ENCODE measurements around the gene BMPR1B. TPM values are rescaled to one million over a fixed set of nuclear protein-coding genes. Genes with fewer than 3 reads are reported as not detected.
"Not testable (repeated sequence)": the region's sequence is repeated elsewhere in the genome, so short reads cannot be mapped to it uniquely, and the experiment has no call there.

The BMPR1B gene
- total RNA-seq, 2 experiments from 2014 or later: not detected

DNA sequence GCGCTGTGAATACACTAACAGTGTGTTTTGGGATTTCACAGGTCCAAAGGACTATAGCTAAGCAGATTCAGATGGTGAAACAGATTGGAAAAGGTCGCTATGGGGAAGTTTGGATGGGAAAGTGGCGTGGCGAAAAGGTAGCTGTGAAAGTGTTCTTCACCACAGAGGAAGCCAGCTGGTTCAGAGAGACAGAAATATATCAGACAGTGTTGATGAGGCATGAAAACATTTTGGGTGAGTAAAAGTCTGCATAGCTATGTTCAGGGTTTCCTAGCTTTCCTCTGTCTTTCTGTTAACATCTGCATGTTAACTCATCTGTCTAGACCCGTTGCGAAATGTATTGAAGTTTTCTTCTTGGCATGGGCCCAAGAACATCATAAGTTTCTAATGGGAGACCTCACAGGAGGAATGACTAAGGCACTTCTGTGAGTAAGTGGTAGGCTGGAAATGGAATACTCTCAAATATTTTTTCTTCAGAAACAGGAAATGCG is 372.1 kb downstream of the BMPR1B start:
- Mint-ChIP-seq H3K4me3 (no peak overlapping the region), H3K36me3 (no peaks in the 10 kb centered on the region), H3K27me3 (no peaks in the 10 kb centered on the region), H3K4me1 (peaks cover 7% of the 10 kb centered on the region), H3K27ac (no peak overlapping the region), H3K9me3 (no peaks in the 10 kb centered on the region)
- no peak for DNase-seq

DNA sequence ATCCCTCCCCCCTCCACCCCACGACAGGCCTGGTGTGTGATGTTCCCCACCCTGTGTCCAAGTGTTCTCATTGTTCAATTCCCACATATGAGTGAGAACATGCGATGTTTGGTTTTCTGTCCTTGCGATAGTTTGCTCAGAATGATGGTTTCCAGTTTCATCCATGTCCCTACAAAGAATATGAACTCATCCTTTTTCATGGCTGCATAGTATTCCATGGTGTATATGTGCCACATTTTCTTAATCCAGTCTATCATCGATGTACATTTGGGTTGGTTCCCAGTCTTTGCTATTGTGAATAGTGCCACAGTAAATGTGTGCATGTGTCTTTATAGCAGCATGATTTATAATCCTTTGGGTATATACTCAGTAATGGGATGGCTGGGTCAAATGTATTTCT is 376.3 kb downstream of the BMPR1B start:
- not testable (repeated sequence) for H3K27ac Mint-ChIP-seq, H3K36me3 Mint-ChIP-seq, H3K4me1 Mint-ChIP-seq, H3K27me3 Mint-ChIP-seq, H3K4me3 Mint-ChIP-seq, H3K9me3 Mint-ChIP-seq, DNase-seq

DNA sequence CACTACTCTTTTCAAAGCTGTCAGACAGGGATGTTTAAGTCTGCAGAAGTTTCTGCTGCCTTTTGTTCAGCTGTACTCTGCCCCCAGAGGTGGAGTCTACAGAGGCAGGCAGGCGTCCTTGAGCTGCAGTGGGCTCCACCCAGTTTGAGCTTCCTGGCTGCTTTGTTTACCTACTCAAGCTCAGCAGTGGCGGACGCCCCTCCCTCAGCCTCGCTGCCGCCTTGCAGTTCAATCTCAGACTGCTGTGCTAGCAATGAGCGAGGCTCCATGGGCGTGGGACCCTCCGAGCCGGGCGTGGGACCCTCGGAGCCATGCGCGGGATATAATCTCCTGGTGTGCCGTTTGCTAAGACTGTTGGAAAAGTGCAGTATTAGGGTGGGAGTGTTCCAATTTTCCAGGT is 381.7 kb downstream of the BMPR1B start:
- H3K36me3 Mint-ChIP-seq, H3K4me3 Mint-ChIP-seq, H3K27me3 Mint-ChIP-seq, H3K27ac Mint-ChIP-seq, DNase-seq, H3K4me1 Mint-ChIP-seq, H3K9me3 Mint-ChIP-seq: not testable (repeated sequence)

DNA sequence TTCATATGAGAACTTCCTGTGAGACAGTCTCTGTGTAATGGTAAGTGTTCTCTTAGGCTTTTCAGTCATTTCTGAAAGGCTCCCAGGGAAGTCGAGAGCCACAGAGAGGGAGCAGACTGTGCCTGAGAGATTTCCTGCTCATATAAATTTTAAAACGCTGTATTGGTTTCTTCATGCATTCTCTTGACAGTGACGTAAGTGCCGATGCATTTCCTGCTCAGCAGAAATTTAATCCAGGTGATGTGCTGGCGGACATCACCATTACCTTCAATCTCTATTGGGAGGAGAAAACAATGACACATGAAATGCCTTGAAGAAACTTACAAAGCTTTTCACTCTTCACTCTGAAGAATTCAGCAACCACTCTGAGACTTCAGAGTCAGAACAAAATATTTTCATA is 383.6 kb downstream of the BMPR1B start:
- no peak for DNase-seq
- Mint-ChIP-seq H3K27me3 (peaks cover 4% of the 10 kb centered on the region), H3K4me1 (no peaks in the 10 kb centered on the region)

DNA sequence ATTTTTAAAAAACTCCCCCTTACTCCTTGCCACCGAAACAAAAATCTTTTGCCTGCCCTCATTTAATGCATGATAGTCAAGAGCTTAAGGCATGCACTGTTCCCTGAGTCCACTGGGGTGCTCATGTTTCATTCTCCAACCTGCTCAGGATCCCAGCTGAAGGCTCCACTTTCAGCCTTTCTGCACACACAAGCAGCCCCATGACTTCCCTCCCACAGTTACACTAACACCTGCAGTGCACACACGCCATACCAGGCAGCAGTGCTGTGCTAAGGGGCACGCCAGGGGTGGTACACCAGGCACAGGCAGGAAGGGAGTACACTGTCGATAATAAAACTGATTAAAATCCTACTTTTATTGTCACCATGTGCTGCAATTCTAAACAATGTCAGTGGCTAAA is 385.2 kb downstream of the BMPR1B start:
- Mint-ChIP-seq H3K27me3 (peaks cover 4% of the 10 kb centered on the region), H3K4me1 (no peaks in the 10 kb centered on the region), H3K27ac (no peak overlapping the region), H3K4me3 (no peak overlapping the region), H3K9me3 (peaks cover 5% of the 10 kb centered on the region), H3K36me3 (no peaks in the 10 kb centered on the region)
- DNase-seq: no peak

More for the DNA sequence above, 383.6 kb downstream of the BMPR1B start:
- H3K27ac Mint-ChIP-seq: no peak overlapping the region
- no peaks in the 10 kb centered on the region for H3K36me3 Mint-ChIP-seq
- peaks cover 6% of the 10 kb centered on the region for H3K9me3 Mint-ChIP-seq
- H3K4me3 Mint-ChIP-seq: no peak overlapping the region

DNA sequence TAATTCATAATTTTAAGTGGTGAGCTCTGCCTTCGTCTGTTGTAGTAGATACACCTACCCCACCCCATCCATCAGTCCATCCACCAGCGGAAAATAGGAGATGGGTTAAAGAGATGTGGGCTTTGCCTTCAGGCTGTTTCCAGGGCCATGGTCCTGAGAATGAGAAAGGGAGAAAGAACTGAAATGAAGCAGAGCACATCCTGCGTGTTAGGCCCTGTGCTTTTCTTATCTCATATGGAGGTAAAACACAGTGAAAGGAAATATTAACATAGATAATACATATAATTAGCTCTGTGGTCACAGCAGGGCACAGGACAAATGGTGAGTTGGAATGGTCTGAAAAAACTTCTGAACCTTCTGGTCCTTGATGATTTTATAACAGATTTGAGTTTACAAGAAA is 393.5 kb downstream of the BMPR1B start:
- no peaks in the 10 kb centered on the region for H3K27me3 Mint-ChIP-seq
- H3K9me3 Mint-ChIP-seq: no peaks in the 10 kb centered on the region
- no peak overlapping the region for H3K27ac Mint-ChIP-seq
- H3K4me3 Mint-ChIP-seq: no peak overlapping the region
- no peaks in the 10 kb centered on the region for H3K36me3 Mint-ChIP-seq
- DNase-seq: no peak
- peaks cover 11% of the 10 kb centered on the region for H3K4me1 Mint-ChIP-seq

DNA sequence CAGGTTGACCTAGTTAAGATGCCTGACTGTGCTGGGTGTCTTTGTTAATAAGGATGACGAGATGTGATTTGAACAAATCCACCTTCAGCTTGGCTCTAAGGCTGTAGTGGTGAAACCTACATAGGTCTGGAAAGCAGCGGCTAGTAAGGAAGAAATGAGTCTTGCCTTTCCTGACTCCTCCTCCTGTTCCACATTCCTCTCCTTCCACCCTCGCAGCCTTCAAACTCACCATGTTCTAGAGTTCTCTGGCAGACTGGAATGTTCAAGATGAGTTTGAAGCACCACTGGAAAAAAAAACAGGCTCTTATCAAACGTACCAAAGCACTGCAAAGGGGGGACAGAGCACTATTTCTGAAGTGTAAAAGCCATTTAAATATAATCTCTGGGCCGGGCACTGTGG is 395.4 kb downstream of the BMPR1B start:
- H3K36me3 Mint-ChIP-seq: no peaks in the 10 kb centered on the region
- H3K27me3 Mint-ChIP-seq: no peaks in the 10 kb centered on the region
- no peak overlapping the region for H3K4me3 Mint-ChIP-seq
- no peak overlapping the region for H3K27ac Mint-ChIP-seq
- no peak for DNase-seq
- no peaks in the 10 kb centered on the region for H3K9me3 Mint-ChIP-seq
- peaks cover 16% of the 10 kb centered on the region for H3K4me1 Mint-ChIP-seq

DNA sequence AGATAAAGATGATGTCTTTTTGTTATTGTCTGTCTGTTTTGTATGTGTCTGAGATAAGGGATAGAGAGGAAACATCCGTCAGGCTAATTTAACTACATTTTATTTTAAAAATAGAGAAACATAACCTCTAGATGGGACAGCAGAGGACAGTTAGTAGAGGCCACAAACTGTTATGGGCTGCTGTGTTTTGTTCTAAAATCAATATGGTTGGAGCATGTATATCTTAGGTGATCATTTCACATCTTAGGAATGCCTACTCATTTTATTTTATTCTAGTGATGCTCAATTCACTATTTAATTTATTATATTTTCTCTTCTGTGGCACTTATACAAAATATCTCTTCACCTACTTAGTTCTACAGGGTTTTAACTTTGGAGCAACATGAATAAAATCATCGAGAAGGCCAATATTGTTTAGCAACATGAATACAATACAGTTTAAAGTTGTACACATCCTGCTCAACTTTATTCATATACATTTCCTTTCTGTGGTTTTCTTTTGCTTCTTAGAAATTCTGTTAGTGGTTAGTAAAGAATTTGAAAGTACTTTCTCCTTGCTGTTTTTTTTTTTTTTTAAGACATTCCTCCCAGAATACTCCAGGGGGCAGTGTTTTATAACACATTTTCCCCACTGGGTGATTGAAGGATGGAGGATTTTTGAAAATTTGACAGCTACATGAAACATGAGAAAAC is 398.1 kb downstream of the BMPR1B start:
- H3K27ac Mint-ChIP-seq: no peak overlapping the region

DNA sequence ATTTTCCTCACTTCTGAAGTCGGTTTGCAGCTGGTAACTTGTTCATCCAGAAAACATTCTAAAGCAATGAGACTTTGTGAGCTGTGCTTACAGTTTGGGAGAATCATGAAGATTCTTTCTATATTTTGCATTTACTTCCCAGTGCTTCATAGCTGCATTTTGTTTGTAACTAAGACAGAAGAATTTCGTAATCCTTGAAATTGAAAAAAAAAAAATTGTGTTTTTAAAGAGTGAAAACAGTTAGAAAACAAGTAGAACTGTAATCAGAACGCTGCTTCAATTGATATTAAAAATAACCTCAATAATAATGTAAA is 398.7 kb downstream of the BMPR1B start:
- H3K27me3 Mint-ChIP-seq: no peaks in the 10 kb centered on the region
- H3K4me3 Mint-ChIP-seq: no peak overlapping the region
- H3K27ac Mint-ChIP-seq: no peak overlapping the region
- no peak for DNase-seq
- H3K36me3 Mint-ChIP-seq: no peaks in the 10 kb centered on the region
- no peaks in the 10 kb centered on the region for H3K9me3 Mint-ChIP-seq
- H3K4me1 Mint-ChIP-seq: peaks cover 18% of the 10 kb centered on the region

More for the DNA sequence above, 398.1 kb downstream of the BMPR1B start:
- no peak for DNase-seq
- Mint-ChIP-seq H3K27me3 (no peaks in the 10 kb centered on the region), H3K9me3 (no peaks in the 10 kb centered on the region), H3K4me3 (no peak overlapping the region), H3K36me3 (no peaks in the 10 kb centered on the region), H3K4me1 (peaks cover 18% of the 10 kb centered on the region)

DNA sequence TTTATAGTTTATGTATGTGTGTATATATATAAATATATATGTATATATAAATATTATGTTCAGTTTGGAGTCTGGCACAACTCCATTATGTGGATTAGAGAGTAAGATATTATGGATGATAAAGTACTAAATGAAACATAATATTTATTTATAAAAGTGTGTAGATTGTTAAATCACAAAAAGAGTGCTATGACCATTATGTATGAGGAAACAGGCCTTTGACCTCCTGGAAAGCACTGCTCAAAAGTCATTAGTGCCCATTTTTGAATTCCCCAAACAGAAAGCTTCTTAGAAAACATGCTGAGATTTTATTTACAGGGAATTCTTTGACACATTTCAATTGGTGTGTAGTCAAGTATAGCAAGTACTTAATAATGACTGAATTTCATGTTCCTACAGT is 399.8 kb downstream of the BMPR1B start:
- DNase-seq: no peak
- H3K9me3 Mint-ChIP-seq: no peaks in the 10 kb centered on the region
- H3K4me3 Mint-ChIP-seq: no peak overlapping the region
- no peaks in the 10 kb centered on the region for H3K27me3 Mint-ChIP-seq
- peaks cover 18% of the 10 kb centered on the region for H3K4me1 Mint-ChIP-seq
- H3K36me3 Mint-ChIP-seq: no peaks in the 10 kb centered on the region
- no peak overlapping the region for H3K27ac Mint-ChIP-seq

DNA sequence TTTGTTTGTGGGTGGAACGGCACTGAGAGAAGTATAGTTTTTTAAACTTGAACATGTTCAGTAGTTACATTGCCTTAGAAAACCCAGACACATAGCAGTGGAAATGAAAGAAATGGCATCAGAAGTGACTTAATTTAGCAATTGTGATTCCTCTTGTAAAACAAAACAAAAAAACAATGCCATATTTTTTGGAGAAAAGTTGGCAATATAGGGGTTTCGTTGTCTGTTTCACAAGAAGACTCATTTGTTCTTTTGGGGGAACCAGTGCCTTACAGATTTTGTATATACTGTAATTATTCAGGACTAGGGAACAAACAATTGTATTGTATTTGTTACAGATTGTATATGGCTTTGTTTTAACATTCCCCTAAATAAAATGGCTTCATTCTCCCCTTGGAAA is 400.3 kb downstream of the BMPR1B start:
- DNase-seq: no peak
- Mint-ChIP-seq H3K4me1 (peaks cover 18% of the 10 kb centered on the region), H3K36me3 (no peaks in the 10 kb centered on the region), H3K27me3 (no peaks in the 10 kb centered on the region), H3K4me3 (no peak overlapping the region), H3K9me3 (no peaks in the 10 kb centered on the region), H3K27ac (no peak overlapping the region)

DNA sequence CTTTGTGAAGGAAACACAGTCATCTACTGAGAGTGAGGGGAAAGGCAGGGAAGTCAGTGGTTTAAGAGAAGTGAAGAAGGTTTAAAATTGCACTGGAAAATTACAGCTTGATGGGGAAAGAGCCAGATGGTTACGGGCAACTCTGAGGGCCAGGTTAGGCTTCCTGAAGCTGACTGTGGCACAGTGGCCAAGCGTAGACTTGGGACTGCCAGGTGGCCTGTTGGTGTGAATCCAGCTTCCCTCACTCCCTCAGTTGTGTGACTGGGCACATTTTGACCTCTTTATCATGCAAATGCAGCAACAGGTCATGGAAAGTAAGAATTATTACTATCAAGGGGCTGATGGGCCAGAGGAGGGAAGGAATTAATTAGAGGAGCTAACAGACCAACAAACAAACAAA is 400.9 kb downstream of the BMPR1B start:
- Mint-ChIP-seq H3K36me3 (no peaks in the 10 kb centered on the region), H3K9me3 (no peaks in the 10 kb centered on the region), H3K4me3 (no peak overlapping the region), H3K27ac (no peak overlapping the region), H3K4me1 (peaks cover 18% of the 10 kb centered on the region), H3K27me3 (no peaks in the 10 kb centered on the region)
- no peak for DNase-seq

DNA sequence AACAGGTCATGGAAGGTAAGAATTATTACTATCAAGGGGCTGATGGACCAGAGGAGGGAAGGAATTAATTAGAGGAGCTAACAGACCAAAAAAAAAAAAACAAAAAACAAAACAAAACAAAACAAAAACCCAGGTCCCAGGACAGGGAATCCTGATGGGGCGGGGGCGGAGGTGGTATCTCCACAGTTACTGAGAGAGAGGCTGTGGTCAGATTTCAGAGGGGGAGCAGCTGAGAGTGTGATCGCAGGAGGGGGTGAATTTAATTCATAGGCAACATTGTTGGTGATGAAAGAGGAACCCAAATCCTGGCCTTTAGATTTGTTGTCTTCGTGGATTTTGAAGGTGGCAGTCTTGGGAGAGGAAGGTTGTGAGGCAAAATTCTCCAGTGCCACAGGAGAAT is 401.6 kb downstream of the BMPR1B start:
- DNase-seq: no peak
- H3K4me3 Mint-ChIP-seq: no peak overlapping the region
- H3K27ac Mint-ChIP-seq: no peak overlapping the region
- no peaks in the 10 kb centered on the region for H3K27me3 Mint-ChIP-seq
- H3K9me3 Mint-ChIP-seq: no peaks in the 10 kb centered on the region
- H3K4me1 Mint-ChIP-seq: peaks cover 18% of the 10 kb centered on the region
- H3K36me3 Mint-ChIP-seq: no peaks in the 10 kb centered on the region

DNA sequence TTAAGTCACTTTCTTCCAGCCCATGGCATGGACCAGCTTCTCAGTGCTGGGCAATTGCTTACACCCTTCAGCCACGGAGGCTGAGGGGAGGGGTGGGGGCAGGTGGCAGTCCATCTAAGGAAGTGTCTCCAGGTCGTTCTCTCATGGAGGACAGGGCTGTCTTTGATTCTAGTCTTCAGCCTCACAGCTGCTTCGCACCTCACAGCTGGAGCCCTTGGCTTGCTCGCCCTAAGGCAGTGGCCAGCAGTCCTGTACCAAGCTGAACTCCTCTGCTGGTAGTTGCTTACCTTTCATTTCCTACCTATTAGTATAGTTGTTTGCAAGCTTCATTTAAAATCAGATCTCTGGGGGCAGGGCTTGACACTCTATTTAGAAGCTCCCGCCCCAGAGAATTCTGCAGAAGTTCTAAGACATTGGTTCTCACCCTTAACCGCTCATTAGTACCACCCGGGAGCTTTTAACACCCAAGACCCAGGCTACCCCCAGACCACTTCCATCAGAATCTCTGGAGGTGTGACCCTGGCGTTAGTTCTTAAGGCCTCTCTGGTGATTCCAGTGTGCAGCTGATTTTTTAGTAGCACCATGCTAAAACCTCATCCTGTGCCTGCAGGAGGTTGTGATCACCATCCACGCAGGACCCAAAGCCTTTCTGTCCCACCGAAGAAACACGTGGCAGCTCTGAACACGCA is 404.2 kb downstream of the BMPR1B start:
- no peak overlapping the region for H3K4me3 Mint-ChIP-seq

DNA sequence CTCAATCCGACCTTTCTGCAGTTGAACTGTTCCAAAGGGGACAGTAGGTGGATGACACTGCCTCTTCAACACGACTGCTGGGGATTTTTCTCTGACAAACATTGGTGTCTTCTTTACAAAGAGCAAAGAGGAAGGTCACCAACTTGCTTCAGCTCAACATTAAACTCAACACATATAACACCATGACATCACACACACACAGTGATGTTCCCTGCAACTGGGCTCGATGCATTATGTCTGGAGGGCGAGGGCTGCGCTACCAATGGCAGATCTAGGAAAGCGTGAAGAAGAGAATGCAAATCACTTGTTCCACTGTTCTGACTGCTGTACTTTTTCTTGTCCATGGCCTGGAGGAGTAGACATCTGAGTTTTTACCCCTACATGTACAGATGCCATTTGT is 405.1 kb downstream of the BMPR1B start:
- DNase-seq: no peak
- Mint-ChIP-seq H3K27me3 (no peaks in the 10 kb centered on the region), H3K36me3 (no peaks in the 10 kb centered on the region), H3K27ac (no peak overlapping the region), H3K4me1 (peaks cover 9% of the 10 kb centered on the region), H3K9me3 (no peaks in the 10 kb centered on the region), H3K4me3 (no peak overlapping the region)

More for the DNA sequence above, 404.2 kb downstream of the BMPR1B start:
- H3K9me3 Mint-ChIP-seq: no peaks in the 10 kb centered on the region
- H3K27ac Mint-ChIP-seq: no peak overlapping the region
- DNase-seq: no peak
- peaks cover 6% of the 10 kb centered on the region for H3K4me1 Mint-ChIP-seq
- H3K36me3 Mint-ChIP-seq: no peaks in the 10 kb centered on the region
- H3K27me3 Mint-ChIP-seq: no peaks in the 10 kb centered on the region

DNA sequence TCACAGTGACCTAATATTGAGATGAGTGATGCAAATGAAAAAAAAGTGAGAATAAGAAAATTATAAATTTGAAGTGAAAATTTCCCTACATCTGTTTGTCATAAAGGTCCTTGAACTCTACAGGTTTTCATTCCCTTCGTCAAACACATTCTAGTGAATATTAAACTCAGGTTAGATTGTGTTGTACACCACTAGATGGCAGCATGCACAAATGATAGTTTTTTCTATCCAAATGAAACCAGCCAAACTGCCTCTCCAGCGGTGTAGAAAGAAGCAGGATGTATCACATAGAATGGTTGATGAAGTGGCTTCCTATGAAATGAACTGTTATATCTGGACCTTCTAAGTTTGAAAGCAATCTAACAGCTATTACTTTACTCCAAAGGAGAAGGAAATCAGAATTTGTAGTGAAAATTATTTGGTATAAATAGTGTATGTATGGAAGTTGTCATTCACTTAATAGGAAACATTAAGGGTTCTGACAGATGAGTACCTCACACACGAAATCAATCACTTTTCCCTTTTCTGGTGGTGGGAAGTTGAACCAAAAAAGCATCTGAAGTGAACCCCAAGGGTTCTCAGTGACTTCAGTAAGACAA is 408.3 kb downstream of the BMPR1B start:
- DNase-seq: peak; percentile 6
- no peaks in the 10 kb centered on the region for H3K9me3 Mint-ChIP-seq
- H3K27ac Mint-ChIP-seq: no peak overlapping the region
- no peaks in the 10 kb centered on the region for H3K36me3 Mint-ChIP-seq
- peaks cover 7% of the 10 kb centered on the region for H3K4me1 Mint-ChIP-seq
- H3K27me3 Mint-ChIP-seq: no peaks in the 10 kb centered on the region
- no peak overlapping the region for H3K4me3 Mint-ChIP-seq
